ENCODE data around the gene IL17C.
A peak's percentile ranks its signal among the peaks of the same experiment; 100 is the strongest.
"Not testable (repeated sequence)": the region's sequence is repeated elsewhere in the genome, so short reads cannot be mapped to it uniquely, and the experiment has no call there.

IL17C gene

DNA sequence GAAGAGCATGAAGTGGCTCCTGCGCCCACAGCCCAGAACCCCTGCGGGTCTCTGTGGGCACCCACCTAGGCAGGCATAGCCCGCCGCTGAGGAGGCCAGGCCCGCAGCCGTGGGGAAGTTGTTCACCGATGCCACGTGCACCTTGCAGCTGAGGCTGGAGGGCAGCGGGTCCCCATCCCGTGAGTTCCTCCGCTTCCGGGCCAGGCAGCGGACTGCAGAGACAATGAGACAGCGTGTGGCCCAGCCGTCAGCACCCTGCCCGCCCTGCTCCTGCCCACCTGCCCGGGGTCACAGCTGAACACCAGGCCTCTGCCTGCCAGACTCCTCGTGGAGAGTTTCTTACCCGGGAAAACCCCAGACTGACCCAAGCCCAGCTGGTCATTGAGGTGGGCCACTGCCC is 19.0 kb downstream of the IL17C start:
- no peak for DNase-seq (ENCODE audit: low read depth in 2 of 3, low spot score in 2 of 3)

DNA sequence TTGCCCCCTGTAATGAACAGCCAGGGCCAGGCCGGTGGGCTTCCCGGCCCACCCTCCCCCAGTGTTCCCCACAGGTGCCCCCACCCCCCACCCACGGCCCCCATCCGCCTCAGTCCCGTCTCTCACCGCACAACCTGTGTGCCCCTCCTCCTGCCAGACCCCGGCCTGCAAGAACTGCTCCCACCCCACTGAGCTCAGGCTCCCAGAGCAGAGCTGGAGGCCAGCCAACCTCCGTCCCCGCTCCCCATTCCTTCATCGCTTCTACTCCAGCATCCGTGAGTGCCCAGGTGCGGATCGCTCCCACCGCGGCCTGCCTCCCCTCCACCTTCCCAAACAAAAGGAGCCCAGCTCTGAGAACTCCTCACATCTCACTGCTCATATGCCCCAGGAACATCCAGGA is 20.3 kb downstream of the IL17C start:
- DNase-seq (ENCODE audit: low read depth in 2 of 3, low spot score in 2 of 3), result no peak

DNA sequence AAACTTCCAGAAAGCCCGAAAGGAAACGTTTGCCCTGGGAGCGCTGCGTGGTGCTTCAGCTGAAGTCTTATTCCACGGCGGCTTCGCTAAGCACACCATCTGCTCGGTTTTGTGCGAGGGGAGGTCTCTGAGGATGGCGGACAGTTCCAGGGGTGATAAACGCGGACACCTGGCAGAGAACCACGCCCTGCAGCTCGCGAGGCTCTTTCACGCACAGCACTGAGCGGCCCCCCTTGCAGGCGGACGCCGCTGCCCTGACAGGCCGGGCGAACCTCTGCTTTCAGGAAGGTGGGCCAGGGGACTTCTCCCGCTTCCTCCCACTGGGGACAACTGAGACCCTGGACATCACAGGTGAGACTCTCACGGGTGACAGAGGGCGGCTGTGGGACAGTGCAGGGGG is 20.8 kb downstream of the IL17C start:
- DNase-seq (ENCODE audit: low read depth in 2 of 3, low spot score in 2 of 3), result no peak

DNA sequence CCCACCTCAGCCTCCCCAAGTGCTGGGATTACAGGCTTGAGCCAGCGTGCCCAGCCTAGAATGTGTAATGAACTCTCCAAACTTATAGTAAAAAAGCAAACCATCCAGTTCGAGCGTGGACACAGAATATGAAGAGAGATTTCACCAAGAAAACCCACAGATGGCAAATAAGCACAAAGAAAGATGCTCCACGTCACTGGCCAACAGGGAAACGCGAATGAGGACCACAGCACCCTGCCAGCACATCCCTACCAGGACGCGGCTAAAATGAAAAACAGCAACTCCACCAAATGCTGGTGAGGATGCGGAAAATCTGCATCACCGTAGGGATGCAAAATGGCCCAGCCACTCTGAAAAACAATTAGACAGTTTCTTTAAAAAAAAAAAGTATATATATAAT is 23.1 kb downstream of the IL17C start:
- DNase-seq (ENCODE audit: low read depth in 2 of 3, low spot score in 2 of 3), result no peak

DNA sequence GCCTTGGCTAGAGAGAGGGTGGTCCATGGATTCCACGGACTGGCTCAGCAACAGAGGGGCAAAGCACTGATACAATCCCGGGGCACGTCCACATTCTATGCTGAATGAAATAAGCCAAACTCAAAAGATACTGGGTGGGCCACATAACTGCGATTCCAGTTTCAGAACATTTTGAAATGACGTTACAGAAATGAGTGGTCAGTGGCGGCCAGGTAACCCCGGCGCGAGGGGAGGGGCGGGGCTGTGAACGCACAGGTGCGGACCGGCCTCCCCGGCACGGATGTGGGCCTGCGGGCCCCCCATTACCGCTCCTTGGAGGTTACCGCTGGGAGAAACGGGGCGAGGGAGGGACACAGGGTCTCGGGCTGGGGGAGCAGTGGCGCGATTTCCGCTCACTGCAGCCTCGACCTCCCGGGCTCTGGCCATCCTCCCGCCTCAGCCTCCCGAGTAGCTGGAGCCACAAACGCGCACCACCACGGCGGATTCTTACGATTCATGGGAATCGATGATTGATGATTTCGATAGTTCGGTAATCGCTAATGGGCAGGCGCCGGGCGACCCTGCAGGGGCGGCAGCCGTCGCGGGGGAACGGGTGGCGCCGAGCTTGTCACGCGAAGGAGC is 24.0 kb downstream of the IL17C start:
- no peak for DNase-seq (ENCODE audit: low read depth in 2 of 3, low spot score in 2 of 3)

DNA sequence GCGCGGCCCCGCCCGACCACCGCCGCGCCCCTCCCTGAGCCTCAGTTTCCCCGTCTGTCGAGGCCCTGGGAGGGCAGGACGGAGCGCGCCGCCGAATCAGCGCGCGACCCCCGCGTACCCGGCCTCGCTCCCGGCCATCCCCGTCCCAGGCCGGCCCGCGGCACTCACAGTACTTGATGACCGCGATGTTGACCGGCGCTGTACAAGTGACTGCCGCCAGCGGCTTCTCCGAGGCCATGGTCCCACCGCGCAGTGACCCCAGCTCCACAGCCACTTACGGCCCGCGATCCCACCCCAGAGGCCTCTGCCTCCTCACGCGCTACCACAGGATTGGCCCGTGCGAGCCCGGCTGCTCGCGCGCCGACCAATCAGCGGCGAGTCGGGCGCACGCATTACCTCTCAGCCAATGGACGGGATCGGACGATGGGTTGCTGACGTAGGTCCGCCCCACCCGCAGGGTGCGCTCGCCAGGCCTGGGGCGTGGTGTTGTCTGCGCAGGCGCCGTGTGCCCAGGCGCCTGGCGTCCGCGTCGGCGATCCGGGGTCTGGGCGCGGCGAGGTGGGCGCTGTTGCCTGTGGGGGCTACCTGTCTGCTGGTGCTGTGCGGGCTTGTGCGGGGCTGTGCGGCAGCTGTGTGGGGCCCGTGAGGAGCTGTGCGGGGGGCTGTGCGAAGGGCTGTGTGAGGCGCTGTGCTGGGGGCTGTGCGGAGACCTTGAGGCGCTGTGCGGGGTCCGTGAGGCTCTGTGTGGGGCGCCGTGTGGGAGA is 24.7 kb downstream of the IL17C start, which contains the start of gene MVD:
MVD (minus strand) TSS at position 249 of the 764 bp plus-strand sequence; CDS start at position 238, 11 bp downstream.
- peak; percentile 74 to 92 (median 91) for DNase-seq (ENCODE audit: low read depth in 2 of 3, low spot score in 2 of 3)

DNA sequence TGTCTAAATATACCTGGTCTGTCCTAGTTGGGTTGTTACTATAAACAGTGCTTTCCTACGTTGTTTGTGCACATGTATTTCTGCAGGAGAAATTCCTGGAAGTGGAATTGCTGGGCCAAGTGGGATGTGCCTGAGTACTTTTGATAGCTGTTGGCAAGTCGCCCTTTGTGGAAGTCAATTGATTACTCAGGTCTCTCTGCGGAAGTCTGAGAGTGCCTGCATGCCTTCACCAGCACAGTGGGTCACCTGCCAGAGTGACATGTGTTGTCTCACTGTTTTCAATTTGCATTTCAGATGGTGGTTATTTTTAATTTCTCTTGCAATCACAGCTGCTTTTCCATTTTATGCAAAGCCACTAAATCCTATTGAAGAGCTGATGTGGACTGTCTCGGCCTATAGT is 26.8 kb downstream of the IL17C start:
- no peak for DNase-seq (ENCODE audit: low read depth in 2 of 3, low spot score in 2 of 3)

DNA sequence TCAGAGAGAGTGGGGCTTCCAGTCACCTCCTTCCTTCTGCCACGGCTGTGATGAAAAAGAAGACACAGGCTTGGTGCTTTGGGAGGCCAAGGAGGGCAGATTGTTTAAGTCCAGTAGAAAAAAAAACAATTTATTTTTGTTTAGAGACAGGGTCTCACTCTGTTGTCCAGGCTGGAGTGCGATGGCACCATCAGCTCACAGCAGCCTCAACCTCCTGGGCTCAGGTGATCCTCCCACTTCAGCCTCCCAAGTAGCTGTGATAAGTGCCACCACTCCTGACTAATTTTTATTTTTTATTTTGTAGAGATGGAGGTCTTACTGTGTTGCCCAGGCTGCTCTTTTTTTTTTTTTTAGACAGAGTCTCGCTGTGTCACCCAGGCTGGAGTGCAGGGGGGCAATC is 27.2 kb downstream of the IL17C start:
- DNase-seq (ENCODE audit: low read depth in 2 of 3, low spot score in 2 of 3), result no peak

DNA sequence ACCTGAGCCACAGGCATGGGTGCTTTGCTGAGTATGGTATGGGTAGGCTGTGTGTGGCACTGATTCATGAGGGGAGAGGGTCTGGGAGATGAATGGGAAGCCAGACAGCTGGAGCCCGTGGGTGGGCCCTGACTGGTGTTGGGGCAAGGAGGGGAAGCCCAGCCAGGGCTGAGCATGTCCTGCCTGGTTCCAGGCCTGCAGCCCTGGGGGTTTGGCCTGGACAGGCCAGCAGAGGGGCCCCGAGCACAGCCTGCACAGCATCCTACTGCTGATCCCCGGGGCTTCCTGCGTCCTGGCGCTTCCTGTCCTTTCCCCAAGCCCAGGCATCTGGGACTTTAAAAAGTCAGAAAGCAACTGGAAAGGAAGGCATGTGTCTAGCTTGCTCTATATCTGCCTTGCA is 29.1 kb downstream of the IL17C start:
- no peak for DNase-seq (ENCODE audit: low read depth in 2 of 3, low spot score in 2 of 3)

DNA sequence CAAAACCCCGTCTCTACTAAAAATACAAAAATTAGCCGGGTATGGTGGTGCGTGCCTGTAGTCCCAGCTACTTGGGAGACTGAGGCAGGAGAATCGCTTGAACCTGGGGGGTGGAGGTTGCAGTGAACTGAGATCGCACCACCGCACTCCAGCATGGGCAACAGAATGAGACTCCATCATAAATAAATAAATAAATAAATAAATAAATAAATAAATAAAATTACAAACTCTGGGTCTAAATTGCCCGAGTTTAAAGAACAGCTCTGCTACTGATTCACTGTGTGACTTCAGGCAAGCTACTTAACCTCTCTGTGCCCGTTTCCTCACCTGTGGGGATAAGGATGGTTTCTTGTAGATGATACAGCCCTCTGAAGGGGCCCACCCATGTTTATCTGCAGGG is 31.1 kb downstream of the IL17C start:
- not testable (repeated sequence) for DNase-seq (ENCODE audit: low read depth in 2 of 3, low spot score in 2 of 3)

DNA sequence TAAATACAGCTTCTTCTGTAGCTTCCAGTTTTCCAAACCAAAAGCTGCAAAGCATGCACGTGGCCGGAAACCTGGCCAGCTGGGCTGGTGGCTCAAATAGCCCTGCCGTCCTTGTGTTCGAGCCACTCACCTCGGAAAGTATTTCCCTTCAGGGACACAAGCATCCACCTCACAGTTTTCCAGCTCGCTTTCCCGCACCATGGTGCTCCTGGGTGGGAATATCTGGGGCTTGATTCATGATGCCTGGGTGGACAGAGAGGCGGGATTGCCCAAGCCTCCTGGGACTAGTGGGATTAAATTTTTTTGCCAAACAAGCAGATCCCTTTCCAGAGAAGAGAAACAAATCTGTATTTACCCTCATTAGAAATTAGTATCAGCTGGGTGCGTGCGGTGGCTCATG is 31.6 kb downstream of the IL17C start:
- no peak for DNase-seq (ENCODE audit: low read depth in 2 of 3, low spot score in 2 of 3)

DNA sequence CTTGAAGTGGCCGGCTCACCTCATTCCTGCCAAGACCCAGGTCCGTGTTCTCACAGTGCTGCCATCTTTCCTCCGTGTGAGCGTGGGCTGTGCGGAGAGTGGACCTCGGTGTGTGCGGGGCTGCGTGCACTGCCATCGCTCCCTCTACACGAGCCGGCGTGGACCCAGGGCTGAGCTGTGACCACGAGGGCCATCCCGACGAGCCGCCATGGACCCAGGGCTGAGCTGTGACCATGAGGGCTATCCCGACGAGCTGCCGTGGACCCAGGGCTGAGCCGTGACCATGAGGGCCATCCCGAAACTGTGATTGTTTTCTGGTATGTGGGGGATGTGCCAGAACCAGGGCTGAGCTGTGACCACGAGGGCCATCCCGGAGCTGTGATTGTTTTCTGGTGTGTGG is 33.4 kb downstream of the IL17C start:
- DNase-seq (ENCODE audit: low read depth in 2 of 3, low spot score in 2 of 3), result no peak

DNA sequence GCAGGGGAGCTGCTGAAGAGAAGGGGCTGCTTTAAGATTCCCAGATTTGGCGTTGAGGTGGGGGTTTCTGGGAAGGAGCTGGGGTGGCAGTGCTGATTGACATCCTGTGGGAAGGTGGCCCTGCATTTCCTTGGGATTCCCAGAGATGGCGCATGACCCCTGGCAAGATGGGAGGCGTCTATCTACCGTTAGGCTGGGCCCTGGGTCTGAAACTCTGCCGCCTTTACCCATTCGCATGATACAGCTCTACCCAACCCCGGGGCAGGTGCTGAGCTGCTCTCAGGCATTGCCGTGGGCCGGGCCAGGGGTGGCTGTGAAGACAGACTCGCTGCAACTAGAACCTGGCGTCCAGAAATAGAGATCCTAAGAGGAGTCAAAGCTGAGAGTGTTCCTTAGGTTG is 34.4 kb downstream of the IL17C start:
- no peak for DNase-seq (ENCODE audit: low read depth in 2 of 3, low spot score in 2 of 3)

DNA sequence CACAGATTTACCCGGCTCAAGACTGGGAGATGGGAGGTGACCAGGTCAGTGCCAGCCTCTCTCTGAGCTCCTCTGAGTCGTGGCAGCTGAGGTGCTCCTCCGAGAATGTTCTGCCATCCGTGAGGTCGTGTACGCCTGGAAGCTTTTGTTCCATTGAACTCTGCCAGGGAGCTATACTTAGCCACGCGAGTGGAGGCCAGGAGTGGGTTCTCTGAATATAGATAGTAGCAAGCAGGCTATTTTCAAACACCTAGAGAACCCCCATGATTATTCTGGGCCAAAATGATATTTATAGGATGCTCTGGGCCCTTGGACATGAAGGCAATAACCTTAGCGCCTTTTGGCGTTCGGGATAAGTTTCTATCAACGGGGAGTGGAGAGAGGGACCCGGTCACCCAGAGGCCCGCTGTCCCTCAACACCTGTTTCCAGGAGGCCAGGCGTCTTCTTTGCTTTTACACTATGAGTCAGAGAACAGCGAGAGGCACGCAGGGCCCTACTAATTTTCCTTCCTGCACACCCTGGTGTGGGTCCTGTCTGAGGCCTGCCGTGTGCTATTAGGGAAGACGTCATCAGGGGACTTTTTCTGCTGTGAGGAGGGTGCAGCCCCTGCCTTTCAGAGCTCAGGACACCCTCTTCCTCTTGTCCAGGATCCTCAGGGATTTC is 35.5 kb downstream of the IL17C start:
- DNase-seq (ENCODE audit: low read depth in 2 of 3, low spot score in 2 of 3), result no peak

DNA sequence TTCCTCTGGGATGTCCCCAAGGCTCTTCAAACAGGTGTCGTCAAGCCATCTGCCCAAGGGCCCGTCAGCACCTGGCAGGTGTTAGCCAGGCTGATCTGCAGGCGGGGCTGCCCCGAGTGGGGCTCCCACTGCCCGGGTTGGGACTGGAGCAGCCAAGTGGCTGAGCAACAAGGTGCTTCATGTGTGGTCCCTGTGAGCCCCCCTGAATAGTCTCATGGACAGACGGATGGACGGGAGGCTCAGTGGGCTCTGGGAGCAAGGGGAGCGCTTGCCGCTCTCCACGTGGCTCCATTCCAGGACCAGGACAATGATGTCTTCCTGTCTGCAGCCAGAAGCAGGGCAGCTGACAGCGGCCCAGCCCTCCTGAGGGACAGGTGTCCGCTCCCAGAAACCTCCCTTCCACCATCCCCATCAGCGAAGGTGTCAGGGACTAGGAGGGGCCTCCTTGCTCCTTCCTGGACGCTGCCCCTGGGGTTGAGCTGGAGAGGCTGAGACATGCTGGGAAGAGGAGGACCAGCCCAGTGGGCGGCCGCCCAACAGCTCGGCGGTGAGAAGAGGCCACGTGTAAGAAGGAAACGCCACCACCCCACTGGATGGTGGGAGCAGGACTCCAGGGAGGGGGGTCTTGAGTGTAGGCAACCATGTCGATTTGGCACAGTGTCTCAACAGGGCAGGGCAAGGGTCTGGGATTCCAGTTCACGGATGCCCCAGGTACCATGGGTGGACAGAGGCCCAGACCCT is 38.3 kb downstream of the IL17C start:
- no peak for DNase-seq (ENCODE audit: low read depth in 2 of 3, low spot score in 2 of 3)

DNA sequence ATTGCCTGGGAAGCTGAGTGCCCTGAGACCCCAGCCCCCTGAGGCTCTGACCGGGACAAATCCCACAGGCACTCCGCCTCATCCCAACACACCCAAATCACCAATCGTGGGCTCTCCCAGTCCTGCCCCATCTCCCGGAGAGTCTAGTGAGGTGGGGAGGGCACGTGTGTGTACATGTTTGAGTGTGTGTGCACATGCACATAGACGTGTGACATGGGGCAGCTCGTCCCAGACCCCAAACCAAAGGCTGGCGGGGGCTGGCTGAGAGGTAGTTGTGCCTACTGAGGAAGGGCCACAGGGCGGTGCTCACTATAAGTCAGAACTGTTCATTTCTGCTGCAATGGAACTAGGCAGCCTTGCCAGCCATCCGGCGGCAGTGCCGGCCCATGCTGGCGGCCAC is 39.3 kb downstream of the IL17C start:
- DNase-seq (ENCODE audit: low read depth in 2 of 3, low spot score in 2 of 3), result no peak

DNA sequence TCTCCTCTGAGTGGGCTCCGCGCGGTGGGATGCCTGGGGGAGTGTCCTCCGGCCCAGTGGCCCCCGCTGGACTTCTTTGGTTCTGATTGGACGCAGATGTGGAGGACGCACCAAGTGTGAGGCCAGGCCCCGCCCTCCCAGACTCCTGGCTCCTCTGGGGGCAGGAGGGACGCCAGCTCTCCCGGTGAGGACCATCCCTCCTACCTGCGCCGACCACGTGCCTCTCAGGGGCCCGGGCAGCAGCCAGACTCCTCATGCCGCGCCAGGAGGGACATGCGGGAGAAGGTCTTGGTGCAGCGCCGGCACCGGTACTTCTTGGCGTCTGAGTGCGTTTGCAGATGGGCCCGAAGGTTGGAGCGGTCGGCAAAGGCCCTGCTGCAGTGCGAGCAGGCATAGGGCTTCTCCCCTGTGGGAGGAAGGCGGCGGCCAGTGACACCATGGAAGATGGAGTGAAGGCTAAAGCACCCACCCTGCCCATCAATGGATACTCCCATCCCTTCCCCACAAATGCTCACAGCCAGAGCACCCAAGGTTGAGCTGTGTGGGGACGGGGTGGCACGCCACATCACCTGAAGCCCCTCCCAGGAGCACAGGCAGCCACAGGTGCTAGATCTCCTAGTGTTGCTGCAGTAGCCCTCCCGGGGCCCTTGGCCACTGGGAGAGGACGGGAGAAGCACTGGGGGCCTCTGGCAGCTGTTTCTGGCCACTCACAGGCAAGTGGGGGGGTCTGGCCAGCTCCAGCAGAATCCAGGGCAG is 40.0 kb downstream of the IL17C start:
- DNase-seq (ENCODE audit: low read depth in 2 of 3, low spot score in 2 of 3), result no peak

DNA sequence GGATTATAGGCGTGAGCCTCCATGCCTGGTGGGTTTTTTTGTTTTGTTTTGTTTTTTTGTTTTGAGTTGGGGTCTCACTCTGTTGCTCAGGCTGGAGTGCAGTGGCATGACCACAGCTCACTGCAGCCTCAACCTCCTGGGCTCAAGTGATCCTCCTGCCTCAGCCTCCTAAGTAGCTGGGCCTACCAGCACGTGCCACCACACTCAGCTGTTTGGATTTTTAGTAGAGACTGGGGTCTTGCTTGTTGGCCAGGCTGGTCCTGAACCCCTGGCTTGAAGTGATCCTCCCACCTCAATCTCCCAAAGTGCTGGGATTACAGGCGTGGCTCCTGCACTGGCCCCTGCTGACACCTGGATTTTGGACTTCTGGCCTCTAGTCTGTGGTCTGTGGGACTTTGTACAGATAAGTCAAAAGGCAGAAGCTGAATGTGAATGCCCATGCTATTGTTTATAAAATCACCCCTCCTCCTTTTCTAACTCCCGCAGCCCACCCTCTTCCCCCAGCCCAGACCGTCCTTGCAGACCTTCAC is 42.2 kb downstream of the IL17C start:
- DNase-seq (ENCODE audit: low read depth in 2 of 3, low spot score in 2 of 3), result no peak

DNA sequence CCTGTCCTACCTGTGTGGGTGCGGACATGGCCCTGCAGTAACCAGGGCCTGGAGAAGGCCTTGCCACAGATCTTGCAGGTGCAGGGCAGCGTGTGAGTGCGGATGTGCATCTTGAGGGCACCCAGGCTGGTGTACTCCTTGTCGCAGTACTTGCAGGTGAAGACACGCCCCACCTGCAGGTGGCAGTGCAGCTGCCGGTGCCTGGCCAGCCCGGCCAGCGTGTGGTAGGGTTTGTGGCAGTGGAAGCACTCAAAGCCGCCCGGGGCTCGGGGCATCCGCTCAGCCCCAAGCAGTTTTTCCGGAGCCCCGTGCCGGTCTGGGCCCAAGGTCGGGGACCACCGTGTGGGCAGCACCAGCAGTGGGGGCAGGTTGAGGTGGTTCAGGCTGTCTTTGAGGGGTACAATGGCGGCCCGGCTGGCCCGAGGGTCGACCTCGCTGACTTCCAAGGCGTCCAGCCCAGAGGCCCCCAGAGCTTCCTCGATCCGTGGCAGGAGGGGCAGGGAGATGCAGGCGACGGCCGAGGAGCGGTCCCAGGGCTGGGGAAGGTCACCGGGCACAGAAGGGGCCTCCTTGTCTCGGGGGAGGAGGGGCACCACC is 42.8 kb downstream of the IL17C start:
- DNase-seq (ENCODE audit: low read depth in 2 of 3, low spot score in 2 of 3), result no peak

DNA sequence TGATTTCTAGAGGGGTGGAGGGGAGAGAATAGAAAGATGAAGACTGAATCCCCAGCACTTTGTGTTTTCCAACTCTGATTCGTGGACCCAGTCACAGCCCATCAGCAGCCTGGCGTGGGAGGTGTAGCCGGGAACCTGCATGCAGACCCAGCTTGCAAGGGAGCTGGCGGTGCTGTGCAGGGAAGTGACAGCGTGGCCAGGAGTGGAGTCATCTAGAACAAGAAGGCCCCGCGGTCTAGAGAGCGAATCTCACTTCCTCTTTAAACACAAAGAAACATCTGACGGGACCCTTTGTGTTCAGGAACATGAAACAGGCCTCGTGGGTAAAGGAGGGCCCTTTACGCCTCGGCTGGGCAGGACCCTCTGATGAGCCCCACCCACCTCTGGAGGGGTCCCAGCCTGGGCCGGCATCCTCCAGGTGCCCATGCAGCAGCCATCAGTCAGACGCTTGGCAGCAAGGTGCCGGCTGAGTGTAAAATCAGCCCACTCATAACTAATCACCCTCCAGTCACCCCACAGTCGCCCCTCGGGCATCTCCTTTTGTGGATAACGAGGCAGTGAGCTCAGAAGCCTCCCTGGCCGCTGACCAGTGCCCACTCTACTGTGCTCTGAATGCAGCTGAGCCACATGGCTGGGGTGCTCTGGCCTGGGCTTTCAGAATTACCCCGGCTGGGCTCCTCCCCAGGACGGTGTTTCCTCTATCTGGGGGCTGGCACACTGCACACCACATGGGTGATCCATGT is 43.5 kb downstream of the IL17C start:
- DNase-seq (ENCODE audit: low read depth in 2 of 3, low spot score in 2 of 3), result no peak

Data from activated CD8-positive, alpha-beta memory T cell treated with anti-CD3 and anti-CD28 coated beads for 48 hours (primary cell).